AG09319 (cell line): ENCODE data around the gene PARD3B.

Experiments
- DNase-seq: peaks from one replicate; pipeline ENCODE4 v3.0.0-alpha.2; 2010; ENCODE audit warnings: low read depth; ENCODE audit errors: extremely low read depth
- TF ChIP-seq, protein P1 (sequence below): IDR thresholded peaks from 2 replicates; pipeline ENCODE4 v1.5.1; 2011; ENCODE audit warnings: low read depth, mild to moderate bottlenecking, inconsistent platforms, low read length, moderate library complexity

The PARD3B gene

DNA sequence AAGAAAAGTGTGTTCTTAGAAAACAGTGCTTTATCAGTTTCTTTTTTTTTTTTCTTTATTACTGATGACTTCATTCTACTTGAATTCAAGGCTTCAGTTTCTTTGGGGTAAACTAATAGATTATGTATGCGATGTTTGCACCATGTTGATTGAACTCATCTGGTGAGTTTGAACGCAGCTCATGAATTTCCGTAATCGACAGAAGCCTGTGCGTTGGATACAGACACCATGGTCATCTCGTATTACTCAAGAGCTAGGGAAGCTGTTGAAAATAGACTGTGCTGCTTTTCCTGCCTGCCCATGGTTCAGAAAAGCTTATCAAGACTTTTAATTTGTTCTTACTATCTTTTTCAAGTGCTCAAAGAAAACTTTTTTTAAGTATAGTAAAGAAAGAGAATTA lies 951.5 kb downstream of the PARD3B start:
- TF ChIP-seq, protein P1, sequence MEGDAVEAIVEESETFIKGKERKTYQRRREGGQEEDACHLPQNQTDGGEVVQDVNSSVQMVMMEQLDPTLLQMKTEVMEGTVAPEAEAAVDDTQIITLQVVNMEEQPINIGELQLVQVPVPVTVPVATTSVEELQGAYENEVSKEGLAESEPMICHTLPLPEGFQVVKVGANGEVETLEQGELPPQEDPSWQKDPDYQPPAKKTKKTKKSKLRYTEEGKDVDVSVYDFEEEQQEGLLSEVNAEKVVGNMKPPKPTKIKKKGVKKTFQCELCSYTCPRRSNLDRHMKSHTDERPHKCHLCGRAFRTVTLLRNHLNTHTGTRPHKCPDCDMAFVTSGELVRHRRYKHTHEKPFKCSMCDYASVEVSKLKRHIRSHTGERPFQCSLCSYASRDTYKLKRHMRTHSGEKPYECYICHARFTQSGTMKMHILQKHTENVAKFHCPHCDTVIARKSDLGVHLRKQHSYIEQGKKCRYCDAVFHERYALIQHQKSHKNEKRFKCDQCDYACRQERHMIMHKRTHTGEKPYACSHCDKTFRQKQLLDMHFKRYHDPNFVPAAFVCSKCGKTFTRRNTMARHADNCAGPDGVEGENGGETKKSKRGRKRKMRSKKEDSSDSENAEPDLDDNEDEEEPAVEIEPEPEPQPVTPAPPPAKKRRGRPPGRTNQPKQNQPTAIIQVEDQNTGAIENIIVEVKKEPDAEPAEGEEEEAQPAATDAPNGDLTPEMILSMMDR: no peak

DNA sequence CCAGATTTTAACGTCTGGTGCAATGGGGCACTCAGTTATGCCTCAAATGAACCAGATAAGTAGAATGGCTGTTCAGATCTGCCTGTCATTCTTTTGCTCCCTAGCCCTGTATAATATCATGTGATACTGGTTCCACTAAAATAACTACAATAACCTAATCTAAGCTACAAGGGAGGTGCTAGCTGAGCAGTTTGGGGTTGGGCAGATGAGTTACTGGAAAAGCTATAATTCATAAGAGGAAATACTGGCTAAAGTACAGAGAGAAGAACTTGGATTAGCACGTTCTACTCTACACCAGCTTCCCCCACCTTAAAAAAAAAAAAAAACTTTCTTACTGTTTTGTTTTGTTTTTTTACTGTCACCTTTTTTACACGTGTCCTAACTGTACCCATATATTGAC lies 953.7 kb downstream of the PARD3B start:
- TF ChIP-seq, protein P1: no peak
- no peak for DNase-seq

More for the DNA sequence above, 951.5 kb downstream of the PARD3B start:
- DNase-seq: peak; percentile 90

DNA sequence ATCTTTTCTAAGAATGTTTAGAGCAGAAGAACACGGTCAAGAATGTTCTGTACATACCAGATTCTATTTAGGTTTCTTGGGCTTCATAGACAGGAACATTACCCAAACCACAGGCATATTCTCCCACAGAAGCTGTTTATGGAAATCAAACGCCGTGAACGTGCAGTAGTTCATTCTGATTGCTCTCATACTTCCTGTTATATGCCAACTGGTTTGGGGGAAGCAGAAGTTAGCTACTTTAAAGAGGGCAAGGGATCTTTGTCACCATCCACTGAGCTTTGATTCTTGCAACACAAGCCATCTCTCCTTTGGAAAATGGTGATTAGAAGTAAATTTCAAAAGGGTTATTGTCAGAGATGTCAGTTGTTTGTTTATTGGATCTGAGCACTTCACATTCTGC lies 954.8 kb downstream of the PARD3B start:
- TF ChIP-seq, protein P1: no peak
- no peak for DNase-seq

DNA sequence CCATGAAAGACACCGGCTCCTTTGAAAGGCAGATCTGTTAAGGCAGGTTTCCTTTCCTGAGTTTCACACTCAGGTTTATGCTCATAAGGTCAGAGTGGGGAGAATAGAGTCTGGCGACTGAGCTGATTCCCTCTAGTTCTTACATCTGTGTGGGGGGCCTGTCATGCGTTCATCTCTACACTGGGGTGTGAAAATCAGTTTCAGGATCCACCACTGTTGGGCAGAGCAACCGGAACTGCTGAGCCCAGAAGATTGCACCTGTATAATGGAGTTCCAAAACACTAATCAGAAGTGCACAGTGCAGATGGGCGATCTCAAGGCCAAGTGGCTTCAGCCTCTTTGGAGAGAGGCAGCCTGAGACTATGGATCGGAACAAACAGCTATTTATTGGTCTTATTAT lies 955.7 kb downstream of the PARD3B start:
- TF ChIP-seq, protein P1: no peak
- no peak for DNase-seq

DNA sequence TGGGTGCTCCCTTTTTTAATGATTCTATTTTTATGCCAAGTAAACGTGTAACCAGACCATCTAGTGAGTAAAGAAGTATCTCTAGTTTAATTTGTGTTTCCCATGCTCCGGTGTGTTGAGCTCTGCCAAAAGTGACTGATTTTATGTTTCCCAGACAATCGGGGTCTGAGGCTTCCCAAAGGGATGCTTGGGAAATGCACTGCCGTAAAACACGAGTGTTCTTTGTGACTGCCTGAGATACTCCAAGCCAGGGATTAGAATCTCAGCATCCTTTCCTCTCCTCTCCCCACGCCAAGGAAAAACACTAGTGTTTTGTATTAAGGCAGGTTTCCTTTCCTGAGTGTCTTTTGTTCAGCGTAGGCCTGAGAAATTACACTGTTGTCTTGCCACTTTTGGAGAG lies 956.6 kb downstream of the PARD3B start:
- TF ChIP-seq, protein P1: no peak
- DNase-seq: no peak

DNA sequence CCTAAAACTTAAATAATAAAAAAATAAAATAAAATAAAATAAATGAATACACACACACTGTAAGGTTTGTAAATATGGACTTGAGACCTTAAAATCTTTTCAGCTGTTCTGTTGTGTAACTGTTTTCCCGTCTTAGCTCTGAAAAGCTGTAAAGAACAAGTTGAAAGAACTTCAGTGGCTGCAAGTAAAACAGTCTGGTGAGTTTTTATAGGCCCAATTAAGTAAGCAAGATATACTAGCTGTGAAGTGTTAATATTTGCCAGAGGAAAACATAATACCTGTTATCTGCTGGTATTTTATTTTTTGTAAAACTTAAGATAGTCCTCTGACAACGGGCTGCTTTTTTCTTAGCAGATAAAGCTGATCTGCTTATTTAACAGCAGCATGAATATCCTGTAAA lies 960.1 kb downstream of the PARD3B start:
- TF ChIP-seq, protein P1: no peak
- no peak for DNase-seq

DNA sequence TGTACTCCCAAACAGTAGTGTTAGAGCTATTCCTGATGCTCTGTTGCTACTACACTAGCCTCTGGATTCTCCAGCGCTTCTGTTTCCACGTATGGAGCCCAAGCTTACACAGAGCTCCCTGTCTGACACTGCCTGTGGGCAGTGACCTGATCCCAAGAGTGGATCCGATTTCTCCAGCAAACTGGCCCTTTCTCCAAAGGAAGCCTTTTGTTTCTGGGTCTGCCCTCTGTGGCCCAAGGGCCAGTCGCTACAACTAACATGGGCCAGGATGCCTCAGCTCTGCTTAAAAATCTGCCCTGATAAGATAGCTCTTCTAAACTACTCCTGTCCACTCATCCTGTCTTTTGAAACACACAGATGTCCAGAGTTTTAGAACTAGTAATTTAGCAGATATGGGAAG lies 964.4 kb downstream of the PARD3B start:
- TF ChIP-seq, protein P1: no peak
- DNase-seq: no peak
